ENCODE results near the gene MT2A.
A peak's percentile ranks its signal among the peaks of the same experiment; 100 is the strongest.

The MT2A gene

DNA sequence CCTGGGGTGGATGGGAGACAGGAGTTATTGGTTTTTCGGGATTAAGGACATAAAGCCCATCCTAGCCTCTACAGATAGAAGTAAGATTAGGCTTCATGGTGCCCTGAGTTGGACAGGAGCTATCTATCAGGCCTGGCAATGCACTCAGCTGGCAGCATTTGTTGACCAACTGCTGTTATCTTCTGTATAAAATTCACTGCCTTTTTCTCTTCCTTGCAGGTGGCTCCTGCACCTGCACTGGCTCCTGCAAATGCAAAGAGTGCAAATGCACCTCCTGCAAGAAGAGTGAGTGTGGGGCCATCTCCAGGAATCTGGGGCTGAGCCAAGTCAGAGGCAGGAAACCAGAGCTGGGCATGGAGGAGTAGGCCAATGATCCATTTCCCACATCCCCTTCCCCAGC is 30.7 kb downstream of the MT2A start:
- DNase-seq = no peak

DNA sequence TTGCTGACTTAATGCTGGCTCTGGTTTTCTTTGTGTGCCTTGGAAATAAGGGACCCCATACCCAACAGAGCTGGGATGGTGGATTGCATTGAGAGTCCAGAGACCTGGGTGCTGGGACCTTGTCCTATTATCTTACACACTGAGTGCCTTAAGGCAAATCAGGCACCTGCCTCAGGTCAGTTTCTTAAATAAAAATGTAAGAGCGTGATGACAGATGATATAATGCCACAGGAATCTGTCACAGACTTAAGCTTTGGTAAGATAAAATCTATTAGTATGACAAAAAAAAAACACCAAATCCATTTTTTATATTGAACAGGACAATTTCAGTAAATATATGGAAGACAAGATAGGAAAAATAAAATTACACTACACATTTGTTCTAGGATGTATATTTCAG is 31.7 kb downstream of the MT2A start:
- no peak for DNase-seq

DNA sequence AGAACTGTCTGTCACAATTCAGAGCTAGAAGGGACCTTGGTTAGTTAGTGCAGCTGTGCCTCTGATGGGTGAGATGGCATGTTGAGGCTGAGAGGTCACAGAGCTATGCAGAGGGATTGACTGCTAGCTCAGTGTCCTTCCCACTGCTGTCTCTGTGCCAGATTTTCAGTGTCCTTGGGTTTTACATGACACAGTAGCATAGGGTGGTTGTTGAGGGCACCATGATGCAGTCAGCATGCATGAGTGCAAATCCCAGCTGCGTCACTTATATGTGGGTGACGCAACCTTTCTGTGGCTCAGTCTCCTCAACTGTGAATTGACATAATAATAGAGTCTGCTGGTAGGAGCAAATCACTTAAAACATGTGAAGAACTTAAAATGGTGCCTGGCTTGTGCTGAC is 32.8 kb downstream of the MT2A start:
- no peak for DNase-seq

DNA sequence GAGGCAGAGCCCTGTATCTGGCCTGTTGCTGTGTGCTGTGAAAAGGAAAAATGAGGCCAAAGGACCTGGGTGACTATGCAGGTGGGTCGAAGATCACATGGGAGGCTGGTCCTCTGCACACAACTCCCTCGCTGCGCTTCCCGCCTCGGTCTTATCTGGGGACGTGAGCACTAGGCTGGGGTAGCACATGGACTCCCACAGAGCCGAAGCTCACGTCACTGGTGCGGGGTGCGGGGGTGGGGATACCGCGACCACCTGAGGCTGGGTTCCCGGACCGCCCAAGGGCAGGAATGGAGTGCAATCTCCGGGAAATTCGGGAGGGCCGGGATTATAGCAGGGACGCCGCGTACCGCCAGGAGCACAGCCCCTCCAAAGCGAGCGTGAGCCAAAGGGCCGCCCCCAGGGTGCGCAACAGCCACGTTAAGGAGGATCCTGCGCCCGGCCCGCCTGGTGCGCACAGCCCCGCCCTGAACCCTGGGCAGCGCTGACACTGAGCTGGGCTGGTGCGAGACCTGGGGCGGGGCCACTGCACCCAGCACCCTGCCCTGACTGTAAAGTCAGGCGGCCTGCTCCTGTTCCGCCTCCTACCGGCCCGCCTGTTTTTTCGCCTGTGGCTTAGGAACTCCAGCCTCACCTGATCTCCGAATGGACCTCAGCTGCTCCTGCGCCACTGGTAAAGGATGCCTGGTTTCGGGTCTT is 34.8 kb downstream of the MT2A start:
- DNase-seq = peak; percentile 78

DNA sequence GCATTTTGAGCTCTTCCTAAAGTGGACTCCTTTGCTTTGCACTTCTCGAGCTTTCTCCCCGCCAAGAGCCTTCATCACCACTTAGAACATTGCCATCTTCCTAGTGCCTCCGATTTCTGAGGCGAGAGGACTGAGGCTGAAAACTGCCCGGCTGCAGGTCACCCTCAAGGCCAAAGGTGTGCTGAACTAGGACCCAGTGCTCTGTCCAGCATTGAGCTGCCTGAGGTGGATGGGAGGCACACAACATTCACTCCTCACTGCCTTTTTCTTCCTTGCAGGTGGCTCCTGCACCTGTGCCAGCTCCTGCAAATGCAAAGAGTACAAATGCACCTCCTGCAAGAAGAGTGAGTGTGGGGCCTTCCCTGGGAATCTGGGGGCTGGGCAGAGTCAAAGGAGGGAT is 35.4 kb downstream of the MT2A start:
- no peak for DNase-seq

DNA sequence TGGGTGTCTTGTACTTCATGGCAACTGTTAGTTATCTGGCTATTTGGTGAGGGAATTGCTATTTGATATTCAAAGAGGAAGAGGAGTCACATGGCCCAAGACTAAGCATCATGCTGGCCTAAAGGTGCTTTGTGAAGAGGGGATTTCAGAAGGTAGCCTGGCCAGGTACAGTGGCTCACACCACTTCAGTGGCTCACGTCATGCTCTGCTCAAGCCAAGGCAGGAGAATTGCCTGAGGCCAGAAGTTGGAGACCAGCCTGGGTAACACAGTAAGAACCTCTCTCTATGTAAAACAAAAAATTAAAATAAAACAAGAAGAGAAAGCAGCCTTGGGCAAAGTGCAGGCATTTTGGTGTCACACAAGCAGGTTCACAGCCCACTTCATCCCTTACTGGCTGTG is 36.9 kb downstream of the MT2A start:
- DNase-seq = no peak

DNA sequence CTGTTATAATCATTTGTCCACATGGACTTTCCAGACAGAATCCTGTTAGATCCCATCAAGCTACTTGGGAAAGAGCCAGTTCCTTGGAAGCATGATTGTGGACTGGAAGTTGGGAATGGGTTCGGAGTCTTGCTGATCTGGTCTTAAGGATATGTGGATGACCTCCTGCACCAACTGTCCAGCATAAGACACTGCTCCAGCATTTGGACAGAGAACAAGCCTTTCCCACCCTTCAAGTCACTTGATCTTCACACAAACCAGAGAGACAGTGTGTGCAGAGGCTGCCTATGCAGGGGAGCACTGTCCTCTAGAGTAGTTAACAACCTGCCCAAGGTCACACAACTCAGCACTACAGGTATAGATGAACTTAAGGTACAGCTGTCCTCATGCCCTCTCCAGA is 37.5 kb downstream of the MT2A start:
- DNase-seq = no peak

DNA sequence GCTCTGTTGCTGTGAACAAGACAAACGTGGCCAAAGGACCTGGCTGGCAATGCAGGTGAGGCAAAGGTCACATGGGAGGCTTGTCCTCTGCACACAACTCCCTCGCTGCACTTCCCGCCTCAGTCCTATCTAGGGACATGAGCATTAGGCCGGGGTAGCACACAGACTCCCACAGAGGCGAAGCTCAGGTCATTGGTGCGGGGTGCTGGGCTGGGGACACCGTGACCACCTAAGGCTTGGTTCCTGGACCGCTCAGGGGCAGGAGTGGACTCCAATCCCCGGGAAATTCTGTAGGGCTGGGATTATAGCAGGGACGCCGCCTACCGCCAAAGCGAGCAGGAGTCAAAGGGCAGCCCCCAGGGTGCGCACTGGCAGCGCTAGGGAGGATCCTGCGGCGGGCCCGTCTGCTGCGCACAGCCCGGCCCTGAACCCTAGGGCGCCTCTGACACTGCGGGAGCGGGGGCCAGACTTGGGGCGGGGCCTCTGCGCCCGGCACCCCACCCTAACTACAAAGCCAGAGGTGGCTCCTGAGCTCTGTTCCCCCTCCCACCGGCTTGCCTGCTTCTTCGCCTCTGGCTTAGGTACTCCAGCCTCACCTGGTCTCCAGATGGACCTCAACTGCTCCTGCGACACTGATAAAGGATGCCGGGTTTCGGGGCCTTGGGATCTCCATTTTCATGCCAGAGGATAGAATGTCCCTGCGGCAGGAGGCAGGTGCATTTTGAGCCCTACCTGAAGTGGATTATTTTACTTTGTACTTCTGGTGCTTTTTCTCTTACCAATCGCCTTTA is 39.5 kb downstream of the MT2A start:
- no peak for DNase-seq

DNA sequence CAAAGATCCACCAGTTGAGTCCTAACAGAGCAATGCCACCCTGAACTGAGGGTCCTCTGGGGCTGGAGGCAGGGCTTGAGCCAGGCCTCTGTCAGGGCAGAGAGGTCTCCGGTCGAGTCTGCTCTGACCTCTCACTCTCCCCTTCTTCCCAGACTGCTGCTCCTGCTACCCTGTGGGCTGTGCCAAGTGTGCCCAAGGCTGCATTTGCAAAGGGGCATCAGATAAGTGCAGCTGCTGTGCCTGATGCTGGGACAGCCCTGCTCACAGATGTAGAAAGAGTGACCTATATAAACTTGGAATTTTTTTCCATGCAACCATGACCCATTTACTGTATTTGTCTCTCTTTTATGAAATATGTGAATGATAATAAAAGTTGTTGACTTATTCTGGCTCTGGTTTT is 40.9 kb downstream of the MT2A start:
- DNase-seq = no peak

DNA sequence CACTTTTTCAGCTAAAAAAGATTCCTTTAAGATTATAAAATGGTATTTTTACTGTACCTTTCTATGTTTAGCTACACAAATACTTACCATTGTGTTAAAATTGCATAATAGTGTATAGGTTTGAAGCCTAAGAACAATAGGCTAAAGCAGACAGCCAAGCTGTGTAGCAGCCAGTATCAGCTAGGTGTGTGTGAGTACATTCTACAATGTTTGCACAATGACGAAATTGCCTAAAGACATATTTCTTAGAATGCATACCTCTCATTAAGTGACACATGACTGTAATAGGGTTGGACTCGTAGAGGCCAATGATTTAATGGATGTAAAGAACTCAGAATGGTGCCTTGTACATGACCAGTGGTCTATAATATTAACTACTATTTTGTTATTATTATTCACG is 41.4 kb downstream of the MT2A start:
- DNase-seq = no peak

DNA sequence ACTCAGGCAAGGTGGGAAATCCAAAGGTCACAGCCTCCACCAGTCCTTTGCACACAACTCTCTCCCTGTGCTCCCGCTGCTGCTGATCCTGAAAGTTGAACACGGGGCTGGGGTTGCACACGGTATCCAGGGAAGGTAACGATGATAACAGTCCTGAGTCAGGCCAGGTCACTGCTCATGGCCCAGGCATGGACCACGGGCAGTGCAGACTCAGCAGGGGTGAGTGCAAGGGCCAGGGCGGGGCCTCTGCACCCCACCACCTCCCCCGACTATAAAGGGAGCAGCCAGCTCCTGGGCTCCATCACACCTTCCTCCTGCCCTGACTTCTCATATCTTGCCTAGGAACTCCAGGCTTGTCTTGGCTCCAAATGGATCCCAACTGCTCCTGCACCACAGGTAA is 43.2 kb downstream of the MT2A start, which contains the start of gene MT1B:
Gene MT1B (plus strand): TSS at position 301 of the 400 bp plus-strand sequence. CDS start 68 bp downstream, at position 369.
- DNase-seq = no peak

DNA sequence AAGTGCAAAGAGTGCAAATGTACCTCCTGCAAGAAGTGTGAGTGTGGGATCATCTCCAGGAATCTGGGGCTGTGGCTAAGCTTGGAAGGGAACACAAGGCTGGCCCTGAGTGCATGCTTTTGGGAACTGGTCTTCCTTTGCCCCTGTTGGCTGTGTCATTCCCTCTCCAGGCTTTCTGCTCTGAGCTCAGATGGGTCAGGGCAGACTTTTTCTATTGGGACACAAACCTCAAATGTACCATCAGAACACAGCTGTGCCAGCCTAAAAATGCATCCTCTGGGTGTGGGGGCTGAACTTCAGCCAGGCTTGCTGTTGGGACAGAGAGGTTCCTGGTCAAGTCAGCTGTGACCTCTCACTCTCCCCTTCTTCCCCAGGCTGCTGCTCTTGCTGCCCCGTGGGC is 44.2 kb downstream of the MT2A start:
- DNase-seq = no peak

DNA sequence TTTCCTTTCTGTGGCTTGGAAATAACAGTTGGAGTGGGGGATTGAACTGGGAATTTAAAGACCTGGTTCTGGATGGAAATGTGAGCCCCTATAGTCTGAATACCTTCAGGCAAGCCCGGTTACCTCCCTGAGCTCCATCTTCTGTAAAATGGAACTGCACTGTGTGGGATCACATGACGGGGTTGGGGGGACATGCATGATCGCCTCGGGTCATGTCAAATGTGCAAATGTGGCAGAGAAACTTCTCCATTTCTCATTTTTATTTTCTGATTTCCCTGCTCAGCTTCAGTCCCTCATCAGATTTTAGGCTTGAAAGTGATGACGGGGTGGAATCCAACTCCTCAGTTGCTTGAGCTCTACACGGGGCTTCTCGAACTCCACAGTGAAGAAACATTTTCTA is 44.8 kb downstream of the MT2A start:
- no peak for DNase-seq

DNA sequence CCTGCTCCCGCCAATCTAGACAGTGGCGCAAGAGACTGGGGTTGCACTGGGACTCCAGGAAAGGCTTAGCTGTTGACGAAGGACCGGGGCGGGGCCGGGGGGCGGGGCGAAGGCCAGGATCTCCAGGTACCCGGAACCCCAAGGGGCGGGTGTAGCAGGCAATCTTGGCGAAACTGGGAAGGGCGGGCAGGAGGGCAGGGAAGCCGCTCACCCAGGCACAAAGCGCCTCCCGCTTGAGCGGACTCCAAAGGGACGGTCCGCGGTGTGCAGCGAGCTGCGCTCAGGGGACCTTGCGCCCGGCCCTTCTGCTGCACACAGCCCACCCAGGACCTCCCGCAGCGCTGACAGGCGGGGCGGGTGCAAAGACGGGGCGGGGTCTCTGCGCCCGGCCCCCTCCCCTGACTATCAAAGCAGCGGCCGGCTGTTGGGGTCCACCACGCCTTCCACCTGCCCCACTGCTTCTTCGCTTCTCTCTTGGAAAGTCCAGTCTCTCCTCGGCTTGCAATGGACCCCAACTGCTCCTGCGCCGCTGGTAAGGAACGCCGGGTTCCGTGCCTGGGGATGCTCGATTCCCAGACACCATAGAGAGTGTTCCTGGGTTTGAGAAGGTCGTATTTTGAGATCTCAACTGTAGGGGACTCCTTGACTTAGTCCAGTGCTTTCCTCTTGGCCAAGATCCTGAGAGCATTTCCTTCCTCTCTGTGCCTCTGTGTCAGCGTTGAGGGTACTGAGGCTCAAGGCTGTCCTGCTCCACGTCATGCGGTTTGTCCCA is 49.4 kb downstream of the MT2A start, which contains the start of gene MT1F:
Gene MT1F (plus strand): TSS at position 405 of the 772 bp plus-strand sequence. CDS start 100 bp downstream, at position 505.
- DNase-seq = peak; percentile 54

DNA sequence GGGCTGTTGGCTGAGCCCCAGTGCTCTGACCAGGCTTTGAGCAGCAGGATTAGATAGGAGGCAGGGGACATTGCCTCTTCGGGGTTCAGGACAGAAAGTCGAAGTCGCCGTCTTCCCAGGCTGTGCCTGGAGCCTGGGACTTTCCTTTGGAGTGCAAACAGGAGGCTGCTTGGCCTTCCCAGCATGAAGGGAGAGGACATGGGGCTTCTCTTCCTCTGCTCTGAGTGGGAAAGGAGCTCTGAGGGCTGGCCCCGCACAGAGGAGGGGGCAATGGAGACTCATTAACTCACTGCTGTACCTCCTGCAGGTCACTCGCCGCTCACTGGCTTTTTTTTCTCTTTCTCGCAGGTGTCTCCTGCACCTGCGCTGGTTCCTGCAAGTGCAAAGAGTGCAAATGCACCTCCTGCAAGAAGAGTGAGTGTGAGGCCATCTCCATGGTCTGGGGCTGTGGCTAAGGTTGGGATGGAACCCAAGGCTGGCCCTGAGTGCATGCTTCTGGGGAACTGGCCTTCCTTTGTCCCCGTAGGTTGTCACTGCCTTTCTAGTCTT is 50.0 kb downstream of the MT2A start:
- no peak for DNase-seq

Data from activated CD4-positive, alpha-beta T cell treated with anti-CD3 and anti-CD28 coated beads, Interleukin-2, amount 50 U/mL, for 16 hours (primary cell).